ENCODE measurements around the gene STAT5B. TPM values are rescaled to one million over a fixed set of nuclear protein-coding genes. Genes with fewer than 3 reads are reported as not detected.
"Not testable (repeated sequence)": the region's sequence is repeated elsewhere in the genome, so short reads cannot be mapped to it uniquely, and the experiment has no call there.

Gene STAT5B
- total and polyA plus RNA-seq, 10 donors: 26.4 to 171 (median 101) TPM

GRCh38 chr17:42221886-42222745, 54.1 kb downstream of the STAT5B start:
- H3K36me3 ChIP-seq: peaks cover 3 to 96% (median 43%) of the 10 kb centered on the region in 6 donors
- no peak for DNase-seq
- peaks cover 0 to 14% (median under 1%) of the 10 kb centered on the region in 6 donors for H3K4me1 ChIP-seq
- peak overlapping the region in 1 of 8 donors; percentile 11 for H3K27ac ChIP-seq
- peak in 1 of 3 donors; percentile 49 for TF ChIP-seq POLR2AphosphoS5 (IDR thresholded peaks at IDR 0.05)
- no peak for TF ChIP-seq POLR2A (IDR thresholded peaks at IDR 0.05)
- TF ChIP-seq CTCF (IDR thresholded peaks at IDR 0.05 in 8 of 11, conservative IDR thresholded peaks at IDR 0.05 in 3 of 11): peak in 10 of 11 experiments; percentile 24 to 73 (median 64)
- no peak overlapping the region for H3K4me3 ChIP-seq
- no peaks in the 10 kb centered on the region for H3K9me3 ChIP-seq
- WGBS, 5 donors: 43 to 54% (median 47%) methylated on average over 3 of the region's 3 CpGs
- H3K27me3 ChIP-seq (replicated peaks in 1 of 7): no peaks in the 10 kb centered on the region
- intact Hi-C loops (cut with DNase I; ENCODE audit: low total_unique reads): no loop called here

DNA sequence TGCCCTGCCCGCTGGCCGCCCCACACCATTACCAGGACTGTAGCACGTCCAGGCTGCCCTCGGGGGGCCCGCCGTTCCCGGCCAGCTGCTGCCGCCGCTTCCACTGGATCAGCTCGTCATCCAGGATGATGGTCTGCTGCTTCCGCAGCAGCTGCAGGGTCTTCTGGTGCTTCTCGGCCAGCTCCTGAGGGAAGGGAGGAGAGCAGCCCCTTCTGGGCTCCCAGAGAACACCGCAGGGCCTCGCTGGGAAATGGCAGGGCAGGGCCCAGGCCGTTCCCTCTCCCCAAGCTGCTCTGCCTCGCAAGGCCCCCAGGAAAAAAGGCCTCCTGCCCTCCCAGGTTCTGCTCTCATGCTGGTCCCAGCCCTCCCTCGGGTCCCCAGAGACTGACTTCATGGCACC, 56.9 kb downstream of the STAT5B start:
- intact Hi-C loops (cut with DNase I; ENCODE audit: low total_unique reads); H3K9me3 ChIP-seq; H3K4me3 ChIP-seq; H3K4me1 ChIP-seq; DNase-seq; H3K27me3 ChIP-seq (replicated peaks in 1 of 7); H3K27ac ChIP-seq: not testable (repeated sequence)
- WGBS, 5 donors: 93% methylated on average over 3 of the region's 17 CpGs; no CpG with 5 or more reads in 4 of the 5 donors
- H3K36me3 ChIP-seq: peaks cover 3 to 97% (median 69%) of the 10 kb centered on the region in 6 donors

GRCh38 chr17:42214156-42214555, 62.0 kb downstream of the STAT5B start:
- no peaks in the 10 kb centered on the region for H3K9me3 ChIP-seq
- no peaks in the 10 kb centered on the region for H3K4me1 ChIP-seq
- WGBS, 5 donors: 73 to 90% (median 81%) methylated on average over 2 of the region's 2 CpGs
- H3K27me3 ChIP-seq (replicated peaks in 1 of 7): no peaks in the 10 kb centered on the region
- TF ChIP-seq POLR2A (IDR thresholded peaks at IDR 0.05): no peak
- no peak for TF ChIP-seq CTCF (IDR thresholded peaks at IDR 0.05 in 8 of 11, conservative IDR thresholded peaks at IDR 0.05 in 3 of 11)
- no peak for TF ChIP-seq POLR2AphosphoS5 (IDR thresholded peaks at IDR 0.05)
- intact Hi-C loops (cut with DNase I; ENCODE audit: low total_unique reads): no loop called here
- peaks cover 4 to 100% (median 93%) of the 10 kb centered on the region in 6 donors for H3K36me3 ChIP-seq
- no peak for DNase-seq
- no peak overlapping the region for H3K4me3 ChIP-seq
- no peak overlapping the region for H3K27ac ChIP-seq

DNA sequence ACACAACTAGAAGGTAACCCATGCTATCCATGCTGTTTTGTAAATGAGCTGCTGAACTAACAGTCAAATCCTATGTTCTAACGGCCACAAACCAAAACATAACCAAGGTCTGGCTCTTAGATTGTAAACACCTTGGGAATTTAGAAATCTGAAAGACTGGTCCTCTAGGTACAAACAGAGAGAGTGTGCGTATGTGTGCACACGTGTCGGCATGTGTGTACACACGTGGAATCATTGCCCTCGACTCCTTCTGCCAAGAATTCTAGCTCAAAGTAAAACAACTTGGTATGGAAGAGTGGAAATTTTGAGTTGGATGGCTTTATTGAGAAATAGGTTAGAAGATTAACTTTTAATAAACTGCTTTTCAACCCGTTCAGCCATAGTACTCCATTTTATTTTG, 63.8 kb downstream of the STAT5B start:
- Histone ChIP-seq H3K27ac (no peak overlapping the region), H3K4me1 (no peaks in the 10 kb centered on the region), H3K27me3 (replicated peaks in 1 of 7) (no peaks in the 10 kb centered on the region), H3K4me3 (no peak overlapping the region), H3K9me3 (no peaks in the 10 kb centered on the region), H3K36me3 (peaks cover 4 to 100% (median 96%) of the 10 kb centered on the region in 6 donors)
- whole genome bisulfite sequencing, 5 donors: 89 to 96% (median 92%) methylated on average over 7 of the region's 7 CpGs
- no peak for DNase-seq
- TF ChIP-seq POLR2A (IDR thresholded peaks at IDR 0.05): no peak
- TF ChIP-seq CTCF (IDR thresholded peaks at IDR 0.05 in 8 of 11, conservative IDR thresholded peaks at IDR 0.05 in 3 of 11): no peak
- no peak for TF ChIP-seq POLR2AphosphoS5 (IDR thresholded peaks at IDR 0.05)
- intact Hi-C loops (cut with DNase I; ENCODE audit: low total_unique reads): no loop called here

- intact Hi-C loops (cut with DNase I; ENCODE audit: low total_unique reads); H3K27ac ChIP-seq; H3K4me1 ChIP-seq; H3K4me3 ChIP-seq; DNase-seq; H3K9me3 ChIP-seq; H3K27me3 ChIP-seq (replicated peaks in 1 of 7): not testable (repeated sequence)
- 73 to 90% (median 84%) methylated on average over 6 to 9 of the region's 9 CpGs for WGBS, 5 donors
- H3K36me3 ChIP-seq: peaks cover 4 to 100% (median 94%) of the 10 kb centered on the region in 6 donors
Observed at GRCh38 chr17:42211921-42212341, 64.3 kb downstream of the STAT5B start.
